ELR (cell line): ENCODE measurements around the gene ATXN10.
"Not testable (repeated sequence)": the region's sequence is repeated elsewhere in the genome, so short reads cannot be mapped to it uniquely, and the experiment has no call there.

ENCODE experiments used
- DNase-seq: peaks from one replicate; pipeline ENCODE4 v3.0.0-alpha.2; 2015; ENCODE audit warnings: low read depth

The ATXN10 gene

DNA sequence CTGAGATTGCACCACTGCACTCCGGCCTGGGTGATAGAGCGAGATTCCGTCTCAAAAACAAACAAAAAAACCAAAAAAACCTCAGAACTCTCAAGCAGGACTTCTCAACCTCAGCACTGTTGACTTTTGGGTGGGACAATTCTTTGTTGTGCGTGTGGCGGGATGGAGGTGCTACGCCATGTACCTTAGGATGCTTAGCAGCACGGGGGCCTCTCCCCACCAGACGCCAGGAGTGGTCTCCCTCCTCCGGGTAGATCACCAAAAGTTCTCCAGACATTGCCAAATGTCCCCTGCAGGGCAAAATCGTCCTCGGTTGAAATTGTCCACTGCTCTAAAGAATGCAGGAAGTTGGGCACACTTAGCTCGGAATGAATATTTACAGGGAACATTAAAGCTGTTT is 26.9 kb upstream of the ATXN10 start:
- no peak for DNase-seq

DNA sequence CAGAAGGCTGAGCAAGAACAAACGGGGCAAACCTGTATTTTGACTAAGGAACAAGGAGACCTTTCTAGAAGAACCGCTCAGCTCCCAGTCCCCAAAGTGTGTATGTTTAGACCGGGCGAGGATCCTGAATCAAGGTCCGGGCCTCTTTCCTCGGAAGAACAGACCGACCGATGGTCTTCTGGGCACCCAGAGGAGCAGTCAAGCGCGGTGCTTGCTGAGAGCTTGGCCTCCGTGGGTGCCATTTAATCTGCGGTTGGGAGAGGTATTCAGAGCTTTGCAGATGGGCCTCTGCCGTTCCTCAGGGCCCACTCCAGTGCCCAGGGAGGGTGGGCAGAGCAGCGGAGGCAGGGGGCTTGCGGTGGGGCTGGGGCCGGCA is 26.5 kb upstream of the ATXN10 start:
- no peak for DNase-seq

DNA sequence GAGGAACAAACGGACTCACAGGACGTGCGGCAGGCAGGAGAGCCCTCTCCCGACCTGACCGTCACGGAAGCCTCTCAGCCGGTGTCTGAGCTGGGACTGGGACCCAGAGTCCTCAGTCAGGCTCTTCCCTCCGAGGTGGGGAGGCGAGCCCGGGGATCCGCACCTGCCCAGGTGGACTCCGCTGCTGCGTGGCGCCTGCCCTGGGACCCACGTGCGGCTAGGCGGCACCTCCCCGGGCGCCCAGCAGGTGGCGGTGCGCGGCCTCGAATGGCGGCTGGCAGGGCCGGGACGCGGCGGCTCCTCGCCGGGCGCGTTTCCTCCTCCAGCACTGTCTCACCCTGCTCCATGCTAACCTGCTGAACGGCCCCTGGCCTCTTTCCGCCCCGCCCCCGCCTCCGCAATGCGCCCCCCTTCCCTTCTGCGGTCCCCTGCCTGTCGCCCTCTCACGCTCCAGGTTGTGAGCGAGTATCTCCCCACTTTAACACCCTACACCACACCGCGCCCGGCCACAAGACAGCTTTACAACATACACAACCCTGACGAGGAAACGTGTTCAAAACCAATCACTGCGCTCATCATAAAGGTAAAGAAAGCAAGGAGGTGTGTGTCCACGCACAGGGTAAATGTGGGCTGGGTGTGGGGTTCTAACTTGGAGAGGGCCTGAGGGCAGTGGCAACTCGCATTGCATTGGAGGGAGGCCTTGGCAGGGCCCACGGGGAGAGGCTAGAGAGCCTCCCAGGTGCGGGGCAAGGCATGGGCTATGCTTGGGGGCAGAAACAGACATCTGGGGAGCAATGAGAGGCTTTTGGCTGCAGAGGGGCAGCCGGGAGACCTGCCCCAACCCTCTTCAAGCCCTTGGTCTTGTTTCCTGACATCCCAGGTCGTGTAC is 25.9 kb upstream of the ATXN10 start:
- DNase-seq = peak; percentile 69

DNA sequence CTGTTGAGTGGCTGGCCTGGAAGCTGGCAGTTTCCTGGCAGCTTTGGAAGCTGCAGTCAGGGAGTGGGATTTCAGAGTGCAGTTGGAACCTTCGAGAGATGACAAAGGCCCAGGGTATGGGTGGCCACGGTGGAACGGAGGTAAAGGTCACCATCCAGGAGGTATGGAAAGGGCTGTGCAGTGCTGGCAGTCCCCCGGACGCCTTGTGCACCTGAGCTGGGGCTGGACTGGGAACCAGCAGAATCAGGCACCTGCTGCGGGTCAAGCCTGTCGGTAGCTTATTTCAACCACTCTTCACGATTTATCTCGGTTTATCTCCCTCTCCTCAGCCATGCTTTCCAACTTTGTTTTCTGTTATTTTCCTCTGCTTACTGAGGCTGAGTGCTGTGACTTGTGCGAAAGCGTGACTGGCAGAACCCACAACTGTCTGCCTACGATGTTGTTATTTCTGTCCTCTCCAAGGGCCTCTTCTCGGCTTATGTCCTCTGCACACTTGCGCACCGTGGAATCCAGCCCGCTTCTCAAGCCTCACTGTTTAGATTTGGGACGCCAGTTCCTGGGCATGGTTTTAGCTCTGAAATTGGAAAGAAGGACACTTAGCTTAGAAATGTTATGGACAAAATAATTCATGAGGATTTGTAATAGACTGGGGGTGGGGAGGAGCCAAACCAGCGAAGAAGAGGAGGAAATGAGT is 24.0 kb upstream of the ATXN10 start:
- no peak for DNase-seq

DNA sequence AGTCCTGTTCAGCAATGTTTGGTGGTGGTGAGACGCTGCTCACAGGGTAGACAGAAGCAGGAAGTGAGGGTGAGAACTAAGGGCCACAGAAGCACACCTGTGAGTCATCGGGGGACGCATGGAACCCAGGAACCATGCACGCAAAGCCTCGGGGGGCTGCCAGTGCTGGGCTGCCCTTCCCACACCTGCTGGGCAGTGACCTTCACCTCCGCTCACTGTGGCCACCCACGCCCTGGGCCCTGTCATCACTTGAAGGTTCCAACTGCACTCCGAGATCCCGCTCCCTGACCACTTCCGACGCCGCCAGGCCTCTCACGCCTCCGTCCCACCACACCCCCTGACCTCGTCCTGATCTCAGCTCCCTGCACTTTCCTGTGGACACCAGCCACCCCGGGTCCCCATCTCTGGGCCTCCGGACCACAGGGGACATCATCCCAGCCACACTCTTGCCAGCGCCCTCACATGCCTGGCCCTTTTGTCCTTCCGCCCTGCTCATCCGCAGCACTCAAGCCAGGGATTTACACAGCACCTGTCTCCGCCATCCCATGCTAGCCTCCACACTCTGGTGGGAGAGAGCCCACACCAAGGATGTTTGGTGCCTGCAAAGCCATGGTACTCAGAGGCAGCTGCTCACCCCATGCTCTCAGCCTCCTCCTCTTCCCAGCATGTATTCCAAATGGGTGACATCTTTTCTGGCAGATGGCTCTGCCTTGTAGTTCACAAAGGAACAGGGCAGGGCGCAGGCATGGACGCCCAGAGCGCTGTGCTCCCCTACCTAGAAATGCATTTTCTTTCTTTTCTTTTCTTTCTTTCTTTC is 23.1 kb upstream of the ATXN10 start:
- DNase-seq = no peak

DNA sequence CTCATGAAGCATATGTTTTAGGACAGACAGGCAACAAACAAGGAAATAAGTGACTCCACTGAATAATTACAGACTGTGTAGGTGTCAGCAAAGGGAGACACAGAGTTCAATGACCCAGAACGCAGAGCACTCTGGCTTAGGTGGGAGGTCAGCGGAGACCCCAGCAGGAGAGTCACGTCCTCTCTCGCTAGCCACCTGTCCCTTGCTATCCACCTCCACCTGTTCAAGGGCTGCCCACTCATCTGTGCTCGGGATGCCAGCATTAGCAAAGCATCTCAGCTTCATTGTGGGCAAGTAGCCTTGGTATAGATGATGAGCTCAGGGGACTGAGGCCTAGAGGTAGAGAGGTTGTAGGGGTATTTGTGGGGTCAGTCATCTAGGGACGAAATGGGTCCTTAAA is 21.8 kb upstream of the ATXN10 start:
- no peak for DNase-seq

DNA sequence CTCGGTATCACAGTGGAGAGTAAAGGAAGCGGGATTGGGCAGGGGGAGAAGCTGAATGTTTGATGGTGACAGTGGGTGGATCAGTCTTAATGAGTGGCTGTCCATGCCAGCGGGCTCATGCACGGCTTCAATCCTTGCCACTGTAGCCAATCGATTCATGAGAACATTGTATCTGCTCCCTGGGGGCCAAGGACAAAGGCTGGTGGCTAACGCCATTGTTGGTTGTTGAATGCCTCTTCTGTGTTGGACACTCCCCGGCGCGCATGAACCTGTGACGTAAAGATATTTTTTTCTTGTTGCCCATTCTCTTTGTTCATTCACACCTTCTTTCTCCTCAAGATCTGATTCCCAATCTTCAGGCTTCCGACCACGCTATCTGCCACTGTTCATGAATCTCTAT is 20.9 kb upstream of the ATXN10 start:
- DNase-seq = no peak

DNA sequence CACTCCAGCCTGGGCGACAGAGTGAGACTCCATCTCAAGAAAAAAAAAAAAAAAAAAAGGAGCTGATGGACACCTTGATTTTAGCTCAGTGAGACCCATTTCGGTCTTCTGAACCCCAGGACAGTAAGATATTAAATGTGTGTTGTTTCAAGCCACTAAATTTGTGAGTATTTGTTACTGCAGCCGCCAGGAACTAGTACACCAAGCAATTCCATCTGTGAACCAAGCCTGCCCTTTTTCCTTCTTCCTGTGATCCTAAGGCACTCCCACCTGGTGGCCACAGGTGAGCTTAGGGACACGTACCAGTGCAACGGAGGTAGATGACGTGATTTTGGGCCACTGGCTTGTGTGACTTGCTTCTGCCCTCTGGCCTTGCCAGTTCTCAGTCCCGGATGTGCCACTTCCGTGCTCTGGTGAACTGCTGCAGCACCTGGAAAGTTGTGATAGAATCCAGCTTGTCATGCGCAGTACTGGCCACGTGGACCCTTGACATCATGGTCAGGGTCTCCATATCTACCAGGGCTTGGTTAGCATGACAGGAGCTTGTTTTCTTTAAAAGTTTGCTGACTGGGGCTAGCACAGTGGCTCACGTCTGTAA is 19.6 kb upstream of the ATXN10 start:
- no peak for DNase-seq

DNA sequence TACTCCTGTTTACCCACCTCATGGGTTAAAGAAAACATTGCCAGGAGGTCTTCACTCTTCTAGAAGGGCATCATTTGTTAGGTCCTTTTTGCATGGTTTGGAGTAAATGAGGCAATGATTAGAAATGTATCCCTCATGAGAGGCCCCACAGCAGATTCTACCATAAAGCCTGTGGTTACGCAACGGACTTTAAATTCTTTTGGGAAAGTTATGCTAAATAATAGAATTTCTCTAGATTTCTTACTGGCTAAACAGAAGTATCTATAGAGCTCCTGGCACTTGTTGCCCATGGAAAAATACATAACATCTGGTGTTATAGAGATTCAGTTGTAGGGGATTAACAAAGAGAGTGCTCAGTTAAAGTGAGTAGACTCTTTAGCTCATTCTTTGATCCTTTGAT is 15.1 kb upstream of the ATXN10 start:
- DNase-seq = no peak

DNA sequence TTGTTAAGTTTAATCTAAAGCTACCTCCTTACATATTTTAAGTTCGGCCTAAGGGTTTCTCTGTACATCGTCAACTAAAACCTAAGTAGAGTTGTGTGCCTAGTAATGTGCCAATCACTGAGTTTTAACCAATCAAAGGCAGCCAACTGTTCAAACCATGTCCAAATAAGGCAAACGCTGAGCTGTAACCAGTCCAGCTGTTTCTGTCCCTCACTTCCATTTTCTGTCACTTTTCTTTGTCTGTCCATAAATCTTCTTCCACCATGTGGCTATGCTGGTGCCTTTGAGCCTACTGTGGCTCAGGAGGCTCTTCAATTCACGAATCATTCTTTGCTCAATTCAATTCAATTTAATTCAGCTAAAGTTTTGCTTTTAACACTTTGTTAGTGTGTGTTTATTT is 13.9 kb upstream of the ATXN10 start:
- DNase-seq = no peak

DNA sequence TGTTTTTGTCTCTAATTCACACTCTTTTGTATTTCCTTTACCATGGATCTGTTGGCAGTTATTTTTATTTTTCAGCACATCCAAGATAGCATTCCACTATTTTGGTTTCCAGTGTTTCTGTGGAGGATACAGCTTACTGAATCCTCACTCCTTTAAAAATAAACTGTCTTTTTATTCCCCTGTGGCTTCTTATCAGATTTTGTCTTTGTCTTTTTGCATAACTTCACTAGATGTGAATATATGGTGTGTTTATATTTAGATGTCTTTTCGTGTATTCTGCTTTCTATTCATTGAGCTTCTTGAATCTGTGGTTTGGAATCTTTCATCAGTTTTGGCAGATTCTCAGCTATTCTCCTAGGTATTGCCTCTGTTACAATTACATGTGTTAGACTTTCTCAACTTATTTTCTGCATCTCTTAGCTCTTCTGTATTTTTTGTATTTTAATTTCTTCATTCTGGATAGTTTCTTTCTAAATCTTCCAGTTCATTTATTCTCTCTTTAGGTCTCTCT is 7.4 kb upstream of the ATXN10 start:
- no peak for DNase-seq

DNA sequence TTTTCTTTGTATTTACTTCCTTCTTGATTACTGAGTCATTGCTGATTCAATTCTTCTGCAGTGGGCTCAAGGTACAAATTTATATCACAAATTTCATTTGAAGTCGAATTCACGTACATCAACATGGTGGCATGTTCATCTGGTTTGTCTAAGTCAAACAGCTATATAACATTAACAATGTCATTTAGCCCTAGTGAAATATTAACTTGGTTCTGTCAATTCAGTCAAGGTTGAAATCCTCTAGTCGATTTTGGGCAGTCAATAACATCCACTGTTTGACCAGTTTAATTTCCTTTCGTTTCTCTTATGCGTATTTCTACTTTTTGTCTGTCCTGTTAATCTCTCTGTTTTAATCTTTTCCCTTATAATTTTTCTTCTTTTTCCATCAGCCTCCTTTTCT is 4.1 kb upstream of the ATXN10 start:
- no peak for DNase-seq

DNA sequence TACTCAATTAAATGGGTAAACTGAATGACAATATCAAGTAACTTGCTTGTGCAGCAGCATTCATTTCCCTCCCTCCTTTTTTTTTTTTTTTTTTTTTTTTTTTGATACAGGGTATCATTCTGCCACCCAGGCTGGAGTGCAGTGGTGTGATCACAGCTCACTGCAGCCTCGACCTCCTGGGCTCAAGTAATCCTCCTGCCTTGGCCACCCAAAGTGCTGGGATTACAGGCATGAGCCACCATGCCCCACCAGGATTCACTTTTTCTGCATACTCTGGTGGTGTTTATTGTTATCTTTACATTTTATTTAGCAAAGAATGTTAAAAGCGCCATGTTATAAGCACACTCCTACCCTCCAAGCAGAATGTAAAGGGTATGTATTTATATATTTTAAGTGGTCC is 1.3 kb upstream of the ATXN10 start:
- not testable (repeated sequence) for DNase-seq

DNA sequence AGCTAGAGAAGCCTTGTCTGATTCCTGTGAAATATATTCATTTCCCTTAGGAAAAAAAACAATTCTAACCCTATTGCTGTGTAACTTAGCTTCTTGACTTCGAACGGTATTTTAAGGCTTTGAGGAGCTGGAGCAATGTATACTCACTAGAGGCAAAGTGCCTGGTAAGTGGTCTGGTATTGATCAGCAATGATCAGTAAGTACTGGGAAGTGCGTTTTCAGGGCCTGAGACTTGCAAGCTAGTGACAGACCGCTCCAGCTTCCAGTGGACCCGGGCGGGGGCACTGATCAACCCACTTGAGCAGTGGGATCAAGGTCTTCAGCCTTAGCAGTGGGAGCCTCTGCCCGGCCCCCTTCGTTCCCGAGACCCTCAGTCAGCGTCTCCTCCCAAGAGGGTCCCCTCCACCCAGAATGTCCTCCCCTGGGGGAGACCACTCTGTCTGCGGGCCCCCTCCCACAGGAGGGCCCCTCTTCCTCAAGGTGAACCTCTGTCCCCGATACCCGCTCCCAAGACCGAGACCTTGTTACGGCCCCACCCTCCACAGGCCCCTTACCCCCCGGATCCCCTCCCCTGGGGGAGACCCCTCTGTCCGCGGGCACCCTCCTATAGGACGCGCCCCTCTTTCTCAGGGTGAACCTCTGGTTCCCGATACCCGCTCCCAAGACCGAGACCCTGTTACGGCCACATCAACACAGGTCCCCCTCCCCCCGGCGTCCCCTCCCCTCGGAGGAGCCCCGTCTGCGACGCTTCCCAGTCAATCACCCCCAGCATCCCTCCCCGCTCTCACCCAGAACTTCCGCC is 452 bp upstream of the ATXN10 start:
- peak; percentile 33 for DNase-seq

DNA sequence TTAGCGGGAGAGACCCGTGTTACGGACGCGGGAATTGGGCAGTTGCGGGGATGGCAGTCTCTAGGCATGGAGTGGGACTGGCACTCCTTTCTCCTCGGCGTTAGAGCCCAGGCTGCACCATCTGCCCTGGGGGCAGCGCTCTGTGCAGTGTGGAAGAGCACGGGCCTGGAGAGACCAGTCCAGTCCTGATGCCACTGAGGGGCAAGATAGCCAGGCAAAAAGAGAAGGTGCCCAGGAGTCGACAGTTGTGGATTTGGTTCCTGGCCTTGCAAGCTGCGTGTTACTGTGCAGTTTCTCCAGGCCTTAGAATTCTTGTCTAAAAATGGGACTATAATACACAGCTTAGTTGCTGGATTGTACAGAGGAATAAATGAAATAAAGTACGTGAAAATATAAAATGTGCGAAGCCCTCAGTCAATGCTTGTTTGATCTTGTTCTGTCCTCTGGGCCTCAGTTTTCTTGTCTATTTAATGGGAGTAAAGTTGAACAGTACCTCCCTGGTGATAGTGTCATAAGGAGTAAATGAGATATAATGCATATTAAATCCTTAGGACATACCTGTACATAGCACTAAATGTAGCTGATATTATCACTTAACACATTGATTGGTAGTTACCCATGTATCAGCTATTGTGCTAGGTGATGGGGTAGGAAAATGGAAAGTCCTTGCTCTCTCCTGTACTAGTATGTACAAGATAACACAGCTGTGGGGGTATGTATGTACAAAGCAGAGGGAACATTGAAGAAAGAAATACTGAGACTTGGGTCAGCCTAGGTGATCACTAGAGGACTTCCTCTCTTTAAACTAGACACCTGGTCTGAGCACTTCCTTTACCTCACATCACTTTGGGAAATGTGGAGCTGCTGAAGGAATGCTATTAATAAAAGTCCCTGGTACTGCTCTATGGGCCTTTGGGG is 1.2 kb downstream of the ATXN10 start:
- no peak for DNase-seq

DNA sequence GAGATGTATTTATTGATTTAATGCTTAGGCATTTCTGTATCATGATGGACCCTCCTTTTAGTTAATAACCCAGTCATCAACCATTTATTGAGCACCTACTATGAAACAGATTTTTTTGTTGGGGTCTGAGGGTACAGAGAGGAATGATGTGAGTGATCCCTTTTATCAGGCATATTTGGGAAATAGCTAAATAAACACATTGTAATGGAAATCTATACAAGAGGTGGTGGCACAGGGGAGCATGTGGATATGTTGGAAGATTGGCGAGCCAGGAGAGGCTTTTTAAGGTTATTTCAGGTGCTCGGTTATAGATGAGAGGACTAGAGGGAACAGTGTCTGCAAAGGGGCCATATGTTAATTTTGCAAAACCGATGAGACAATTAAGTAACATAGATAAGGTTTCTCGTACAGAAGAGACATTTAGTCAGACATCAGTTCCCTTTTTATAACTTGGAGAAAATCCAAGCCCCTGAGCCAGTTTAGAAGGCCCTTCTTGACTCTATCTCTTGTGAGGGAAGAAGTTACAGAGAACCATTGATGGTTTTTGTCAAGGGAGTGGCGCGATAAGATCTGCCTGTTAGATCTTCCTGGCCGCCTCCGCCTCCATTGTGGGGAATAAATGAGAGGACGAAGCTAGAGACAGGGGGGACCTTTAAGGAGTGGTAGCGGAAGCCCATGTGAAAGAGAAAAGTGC is 2.0 kb downstream of the ATXN10 start:
- no peak for DNase-seq

DNA sequence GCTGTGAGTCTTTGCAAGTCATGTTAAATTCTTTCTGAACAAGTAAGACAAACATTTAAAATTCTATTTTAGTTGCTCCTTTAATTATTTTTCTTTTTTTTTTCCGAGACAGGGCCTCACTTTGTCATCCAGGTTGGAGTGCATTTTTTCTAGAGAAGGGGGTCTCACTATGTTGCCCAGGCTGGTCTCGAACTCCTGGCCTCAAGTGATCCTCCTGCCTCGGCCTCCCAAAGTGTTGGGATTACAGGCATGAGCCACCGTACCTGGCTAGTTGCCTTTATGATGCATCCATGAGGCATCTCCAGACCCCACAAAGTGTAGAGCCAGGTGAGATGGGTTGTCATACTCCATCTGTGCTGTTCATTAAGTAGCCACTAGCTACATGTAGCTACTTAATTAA is 4.4 kb downstream of the ATXN10 start:
- no peak for DNase-seq

DNA sequence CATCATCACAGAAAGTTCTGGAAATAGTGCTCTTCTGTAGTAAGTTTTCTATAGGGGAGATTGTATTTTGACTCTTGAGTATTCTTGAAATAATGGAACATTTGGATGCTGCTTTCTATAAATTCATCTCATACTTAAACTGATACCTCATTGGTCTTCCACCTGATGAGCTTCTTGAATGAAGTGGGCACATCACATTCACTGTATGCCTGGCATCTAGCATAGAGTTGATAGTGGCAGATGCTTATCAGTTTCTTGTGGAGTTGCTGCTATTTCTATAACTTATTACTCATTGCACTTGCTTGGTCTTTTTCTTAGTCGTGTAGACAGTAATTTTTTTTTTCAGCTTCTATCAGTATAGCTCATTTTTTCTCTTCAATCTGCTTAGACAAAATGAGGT is 5.4 kb downstream of the ATXN10 start:
- DNase-seq = no peak
